Femur (tissue), 1 donor: ENCODE measurements around the gene IGLL1.
"Not testable (repeated sequence)": the region's sequence is repeated elsewhere in the genome, so short reads cannot be mapped to it uniquely, and the experiment has no call there.

Experiments used
- DNase-seq: peaks from one replicate; pipeline ENCODE4 v3.0.0-alpha.2; 2017

IGLL1 gene

GRCh38 chr22:23591201-23591791, 11.2 kb upstream of the IGLL1 start:
- DNase-seq: peak; percentile 76

DNA sequence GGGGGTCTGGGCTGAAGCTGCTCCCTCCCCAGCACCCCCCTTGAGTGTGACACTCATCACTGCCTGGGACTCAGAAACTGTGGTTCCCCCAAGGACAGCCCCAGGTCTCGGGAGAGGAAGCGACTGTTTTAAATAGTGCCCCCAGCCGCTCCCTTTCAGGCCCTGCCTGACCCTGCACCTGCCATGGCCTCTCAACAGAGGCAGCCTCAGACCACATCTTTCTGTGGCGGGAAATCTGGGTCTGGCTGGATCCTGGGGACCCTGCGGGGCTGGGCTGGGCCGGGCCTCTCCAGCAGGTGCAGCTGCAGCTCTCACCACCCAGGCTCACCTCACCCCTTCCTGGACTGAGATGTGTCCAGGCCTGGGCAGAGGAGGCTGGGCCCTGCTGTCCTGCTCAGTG, 3.7 kb upstream of the IGLL1 start:
- DNase-seq: no peak

- DNase-seq: no peak
These were observed 3.1 kb upstream of the IGLL1 start for GRCh38 chr22:23583153-23583552.

- DNase-seq: no peak
These were observed 1.2 kb upstream of the IGLL1 start for GRCh38 chr22:23581260-23581650.

GRCh38 chr22:23580576-23581259, 628 bp upstream of the IGLL1 start:
- peak; percentile 39 for DNase-seq

DNA sequence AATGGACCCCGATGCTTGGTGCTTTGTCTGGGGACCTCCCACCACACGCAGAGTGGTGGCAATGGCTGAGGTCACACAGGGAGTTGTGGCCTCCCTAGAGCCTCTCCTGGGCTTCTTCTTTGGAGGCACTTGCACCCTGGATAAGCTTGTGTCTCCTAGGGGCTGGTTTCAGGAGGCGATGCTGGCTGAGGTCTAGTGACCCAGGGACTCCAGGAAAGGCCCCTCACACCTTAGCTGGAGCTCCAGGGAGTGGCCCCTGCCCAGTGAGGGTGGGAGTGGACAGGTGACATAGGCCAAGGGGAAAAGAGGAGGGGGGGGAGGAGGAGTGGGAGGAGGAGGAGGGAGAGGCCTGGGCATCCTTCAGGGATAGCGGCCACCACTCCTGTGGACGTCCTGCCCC, 810 bp downstream of the IGLL1 start:
- DNase-seq: no peak

DNA sequence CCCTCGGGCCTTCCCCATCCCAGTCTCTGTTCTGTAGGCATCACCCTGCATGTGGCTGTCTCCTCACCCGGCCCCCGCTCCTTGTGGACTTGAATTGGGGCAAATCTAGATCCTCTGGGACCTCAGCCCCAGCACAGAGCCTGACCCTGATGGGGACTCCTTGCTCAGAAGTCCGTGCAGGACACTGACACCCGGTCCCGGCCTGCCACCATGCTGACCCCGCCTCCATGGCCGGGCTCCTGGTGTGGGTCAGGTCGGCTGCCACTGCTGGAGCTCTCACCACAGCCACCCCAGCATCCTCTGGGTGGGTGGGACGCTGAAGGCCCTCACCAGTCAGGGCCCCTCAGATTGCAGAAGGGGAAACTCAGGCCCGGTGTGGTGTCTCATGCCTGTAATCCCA, 1.8 kb downstream of the IGLL1 start:
- no peak for DNase-seq

DNA sequence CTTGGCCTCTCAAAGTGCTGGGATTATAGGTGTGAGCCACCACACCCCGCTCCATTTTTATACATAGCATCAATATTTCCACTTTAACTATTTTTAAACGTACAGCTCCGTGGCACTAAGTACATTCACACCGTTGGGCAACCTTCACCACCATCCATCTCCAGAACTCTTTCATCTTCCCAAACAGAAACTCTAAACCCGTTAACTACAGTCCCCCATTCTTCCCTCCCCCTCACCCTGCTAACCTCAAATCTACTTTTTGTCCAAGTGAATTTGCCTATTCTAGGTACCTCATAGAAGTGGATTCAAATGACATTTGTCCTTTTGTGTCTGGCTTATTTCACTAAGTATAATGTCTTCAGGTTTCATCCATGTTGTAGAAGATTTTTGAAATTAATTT, 3.4 kb downstream of the IGLL1 start:
- no peak for DNase-seq

DNA sequence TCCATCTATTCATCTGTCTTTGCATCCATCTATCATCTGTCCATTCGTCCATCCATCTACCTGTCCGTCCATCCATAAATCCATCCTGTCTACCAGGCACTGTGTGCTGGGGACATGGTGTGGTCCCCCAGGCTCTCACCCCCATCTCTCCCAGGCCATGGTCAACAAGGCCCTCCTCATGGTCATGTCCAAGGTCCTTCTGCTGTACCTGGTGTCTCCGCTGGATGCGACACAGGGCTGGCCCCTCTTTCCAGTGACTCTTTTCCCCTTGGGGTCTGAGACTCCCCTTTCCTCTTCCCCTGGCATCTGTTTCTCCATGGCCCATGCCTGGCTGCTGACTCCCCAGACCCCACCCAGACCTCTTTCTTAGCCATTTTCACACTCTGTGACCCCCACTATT, 4.5 kb downstream of the IGLL1 start:
- no peak for DNase-seq

DNA sequence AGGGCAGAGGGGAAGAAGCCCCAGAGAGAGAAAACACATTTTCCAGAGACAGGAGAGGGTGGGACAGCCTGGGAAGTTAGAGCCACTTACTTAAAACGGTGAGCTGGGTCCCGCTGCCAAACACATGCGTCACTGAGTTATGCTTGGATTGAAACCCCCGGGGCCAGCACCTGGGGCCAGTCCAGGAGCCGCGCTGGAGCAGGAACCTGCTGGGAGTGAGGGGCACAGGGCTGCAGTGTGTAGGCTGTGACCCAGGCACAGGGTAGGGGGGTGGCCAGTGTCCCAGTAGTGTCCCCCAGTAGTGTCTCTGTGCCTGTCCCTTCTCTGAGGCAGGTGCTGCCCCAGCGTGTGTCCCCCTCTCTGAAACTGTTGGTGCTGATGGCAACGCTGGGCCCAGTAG, 5.2 kb downstream of the IGLL1 start:
- DNase-seq: no peak

GRCh38 chr22:23574371-23574811, 5.7 kb downstream of the IGLL1 start:
- DNase-seq: no peak

DNA sequence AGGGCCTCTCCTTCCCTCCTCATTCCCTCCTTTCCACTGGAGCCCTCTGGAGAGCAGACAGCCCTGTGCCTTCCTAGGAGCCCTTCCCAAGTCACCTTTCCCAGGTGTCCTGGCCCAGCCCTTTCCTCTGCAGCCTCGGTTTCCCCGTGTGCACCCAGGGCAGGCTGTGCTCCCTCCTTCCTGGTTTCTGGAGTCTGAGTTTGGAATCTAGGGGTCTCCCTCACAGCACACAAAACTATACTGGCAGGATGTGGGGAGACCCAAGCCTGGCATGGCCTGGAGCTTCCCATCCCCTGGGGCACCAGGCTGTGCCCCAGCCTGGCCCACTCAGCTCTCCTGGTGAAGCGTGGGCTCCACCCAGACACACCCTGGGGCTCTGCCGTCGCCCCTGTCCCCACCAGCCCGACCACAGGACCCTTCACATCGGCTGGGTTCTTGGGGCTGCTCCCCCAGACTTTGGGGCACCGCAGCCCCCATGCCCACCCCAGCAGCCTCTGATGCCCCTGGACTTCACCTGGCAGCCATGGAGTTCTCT, 6.3 kb downstream of the IGLL1 start:
- DNase-seq: not testable (repeated sequence)

DNA sequence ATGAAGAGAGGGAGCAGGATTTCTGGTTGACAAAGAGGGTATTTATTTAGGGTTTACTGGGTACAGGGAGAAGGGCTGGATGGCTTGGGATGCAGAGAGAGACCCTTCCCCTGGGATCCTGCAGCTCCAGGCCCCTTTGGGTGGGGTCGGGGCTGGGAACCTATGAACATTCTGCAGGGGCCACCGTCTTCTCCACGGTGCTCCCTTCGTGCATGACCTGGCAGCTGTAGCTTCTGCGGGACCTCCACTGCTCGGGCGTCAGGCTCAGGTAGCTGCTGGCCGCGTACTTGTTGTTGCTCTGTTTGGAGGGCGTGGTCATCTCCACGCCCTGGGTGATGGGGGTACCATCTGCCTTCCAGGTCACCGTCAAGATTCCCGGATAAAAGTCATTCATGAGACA, 7.0 kb downstream of the IGLL1 start:
- DNase-seq: not testable (repeated sequence)

- no peak for DNase-seq
These were observed 8.6 kb downstream of the IGLL1 start for GRCh38 chr22:23571486-23571885.

DNA sequence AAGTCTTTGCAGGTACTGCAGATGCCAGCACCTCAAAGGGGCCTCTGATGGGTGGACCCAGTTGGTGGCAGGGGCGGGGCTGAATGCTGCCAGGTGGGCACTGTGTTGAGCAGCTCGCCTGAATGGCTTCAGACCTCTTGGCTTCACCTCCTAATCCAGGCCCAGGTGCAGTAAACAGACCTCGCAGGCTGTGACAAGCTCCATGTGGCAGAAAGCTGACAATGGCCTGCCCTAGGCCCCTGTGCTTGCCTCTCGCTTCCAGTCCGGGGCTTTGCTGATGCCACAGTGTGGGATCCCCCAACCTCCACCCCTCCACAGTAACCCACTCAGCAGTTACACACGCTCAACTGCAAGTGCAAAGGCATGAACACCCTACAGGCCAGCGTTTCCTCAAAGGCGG, 9.4 kb downstream of the IGLL1 start:
- no peak for DNase-seq

DNA sequence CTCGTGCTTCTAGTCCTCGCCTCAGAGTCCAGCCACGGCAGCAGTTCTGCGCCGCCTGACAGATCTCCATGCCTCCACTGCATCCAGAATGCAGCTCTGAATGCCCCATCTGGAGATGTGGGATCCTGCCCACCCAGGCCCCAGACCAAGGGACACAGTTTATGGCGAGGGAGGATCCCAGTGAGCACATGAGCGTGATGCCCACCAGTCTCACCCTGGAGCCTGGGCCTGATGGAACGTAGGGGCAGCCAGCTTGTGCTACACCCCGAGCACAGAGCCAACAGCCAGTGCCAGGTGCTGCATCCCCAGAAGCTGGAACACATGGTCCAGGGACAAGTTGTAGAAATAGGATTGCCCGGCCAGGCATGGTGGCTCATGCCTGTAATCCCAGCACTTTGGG, 10.4 kb downstream of the IGLL1 start:
- DNase-seq: no peak

- no peak for DNase-seq
These were observed 10.8 kb downstream of the IGLL1 start for GRCh38 chr22:23569291-23569690.

DNA sequence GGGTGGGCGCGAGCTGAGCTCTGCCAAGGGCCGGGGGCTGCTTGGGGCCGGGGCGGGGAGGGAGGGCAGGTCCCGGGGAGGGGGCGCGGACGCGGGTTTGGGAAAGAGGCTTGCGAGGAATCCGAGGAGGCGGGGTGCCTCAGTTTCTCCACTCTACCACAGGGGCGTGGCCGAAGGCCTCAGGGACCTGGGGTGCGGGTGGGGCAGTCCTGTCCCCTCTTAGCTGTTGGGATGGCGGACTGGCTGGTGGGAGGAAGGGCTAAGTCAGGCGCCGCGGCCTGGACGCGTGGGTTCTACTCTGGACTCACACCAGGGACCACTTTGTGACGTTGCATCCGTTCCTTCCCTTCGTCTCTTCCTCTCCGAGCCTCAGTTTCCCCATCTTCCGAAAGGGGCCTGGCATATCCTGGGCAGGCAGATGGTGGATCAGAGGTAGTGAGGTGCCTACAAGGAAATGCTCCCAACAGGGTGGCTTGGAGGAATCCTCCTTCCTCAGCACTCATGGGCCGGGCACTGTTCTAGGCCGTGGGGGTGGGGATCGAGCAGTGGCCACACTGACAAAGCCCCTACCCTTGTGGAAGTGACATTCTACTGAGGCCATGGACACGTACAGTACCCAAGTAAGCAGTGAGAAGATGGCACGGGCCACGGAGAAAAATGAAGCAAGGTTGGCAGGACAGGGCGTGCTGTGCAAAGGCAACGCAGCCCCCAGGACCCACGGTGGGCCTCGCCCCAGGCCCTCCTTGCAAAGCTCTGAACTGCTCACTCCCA, 13.2 kb downstream of the IGLL1 start:
- DNase-seq: no peak

DNA sequence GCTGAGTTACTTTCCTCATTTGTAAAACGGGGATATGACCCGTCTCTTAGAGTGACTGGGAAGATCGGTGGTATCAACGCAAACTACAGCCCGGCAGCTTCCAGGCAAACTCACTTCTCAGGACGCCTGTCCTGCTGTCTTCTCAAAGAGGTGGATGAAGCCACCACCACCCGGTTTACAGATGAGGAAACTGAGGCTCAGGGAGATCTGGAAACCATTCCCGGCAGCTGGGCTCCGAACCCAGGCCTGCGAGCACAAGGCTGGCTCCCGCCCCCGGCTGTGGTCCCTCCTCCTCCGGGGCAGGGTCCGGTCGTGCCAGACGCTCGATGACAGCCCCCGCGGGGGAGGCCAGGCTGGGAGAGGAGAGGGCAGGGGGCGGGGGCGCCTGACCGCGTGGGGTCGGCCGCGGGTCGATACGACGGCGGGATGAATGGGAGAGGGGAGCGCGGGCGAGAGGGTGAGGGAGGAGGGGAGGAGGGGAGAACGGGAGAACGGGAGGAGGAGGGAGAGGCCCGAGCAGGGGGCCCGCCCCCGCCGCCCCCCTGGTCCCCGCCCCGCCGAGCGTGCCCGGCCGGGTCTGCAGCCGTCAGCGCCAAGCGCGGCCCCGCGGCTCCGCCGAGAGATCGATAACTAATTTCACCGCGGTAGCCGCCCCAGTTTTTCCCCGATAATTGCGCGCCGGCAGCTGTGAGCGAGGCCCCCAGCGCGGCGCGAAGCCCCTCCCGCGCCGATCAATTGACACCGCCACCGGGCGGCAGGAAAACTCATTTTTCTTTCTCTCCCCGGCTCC, 14.0 kb downstream of the IGLL1 start:
- DNase-seq: peak; percentile 48

GRCh38 chr22:23565305-23565914, 14.7 kb downstream of the IGLL1 start:
- no peak for DNase-seq

GRCh38 chr22:23564276-23564675, 15.8 kb downstream of the IGLL1 start:
- DNase-seq: no peak

- no peak for DNase-seq
These were observed 17.0 kb downstream of the IGLL1 start for GRCh38 chr22:23563111-23563510.

- DNase-seq: no peak
These were observed 17.9 kb downstream of the IGLL1 start for GRCh38 chr22:23562186-23562585.
